Thymus (tissue), 2 donors: ENCODE results near the gene DDT. TPM values are rescaled to one million over a fixed set of nuclear protein-coding genes. Genes with fewer than 3 reads are reported as not detected.

Experiments
- polyA plus RNA-seq: library from polyadenylated mRNA; stranded (reverse); fragments of 200-250 nt; gene quantifications from one replicate; pipeline ENCODE4 v1.2.3, GENCODE V29; 2013
- total RNA-seq: library from RNA; stranded (reverse); fragments of 120-200 nt; gene quantifications from one replicate; pipeline ENCODE4 v1.2.4, GENCODE V29; 2013
- donor health status: healthy.

The DDT gene
- total and polyA plus RNA-seq, 2 donors = 95.7 to 111 TPM

Other genes starting within 250 kb of the DDT start
- 1.4 TPM for gene ZNF70, start 223.3 kb downstream of the DDT start, total RNA-seq
- 1.7 TPM for gene ZNF70, start 223.3 kb downstream of the DDT start, polyA plus RNA-seq
- gene VPREB3, start 220.0 kb downstream of the DDT start, total RNA-seq = 1.3 TPM
- 11.4 TPM for gene VPREB3, start 220.0 kb downstream of the DDT start, polyA plus RNA-seq
- gene C22orf15, start 211.5 kb downstream of the DDT start, total RNA-seq = 3.3 TPM
- gene C22orf15, start 211.5 kb downstream of the DDT start, polyA plus RNA-seq = 1.3 TPM
- gene CHCHD10, start 206.5 kb downstream of the DDT start, total RNA-seq = 20.0 TPM
- 64.0 TPM for gene CHCHD10, start 206.5 kb downstream of the DDT start, polyA plus RNA-seq
- 3.9 TPM for gene MMP11, start 201.6 kb downstream of the DDT start, total RNA-seq
- 3.8 TPM for gene MMP11, start 201.6 kb downstream of the DDT start, polyA plus RNA-seq
- 72.0 TPM for gene SMARCB1, start 187.5 kb downstream of the DDT start, total RNA-seq
- 35.3 TPM for gene SMARCB1, start 187.5 kb downstream of the DDT start, polyA plus RNA-seq
- gene DERL3, start 135.4 kb downstream of the DDT start, total RNA-seq = 2.9 TPM
- gene DERL3, start 135.4 kb downstream of the DDT start, polyA plus RNA-seq = 2.5 TPM
- gene SLC2A11, start 116.6 kb downstream of the DDT start, total RNA-seq = 4.3 TPM
- 8.8 TPM for gene SLC2A11, start 116.6 kb downstream of the DDT start, polyA plus RNA-seq
- gene MIF, start 80.1 kb downstream of the DDT start, total RNA-seq = 400 TPM
- gene MIF, start 80.1 kb downstream of the DDT start, polyA plus RNA-seq = 363 TPM
- gene GSTT2B, start 13.2 kb downstream of the DDT start, total RNA-seq = 1.1 TPM
- 12.8 TPM for gene GSTT2B, start 13.2 kb downstream of the DDT start, polyA plus RNA-seq
- 1.3 TPM for gene DDTL, start 7.6 kb downstream of the DDT start, total RNA-seq
- 3.1 TPM for gene DDTL, start 7.6 kb downstream of the DDT start, polyA plus RNA-seq
- not detected for gene GSTT2, start 5.7 kb upstream of the DDT start, total RNA-seq
- gene GSTT2, start 5.7 kb upstream of the DDT start, polyA plus RNA-seq = 3.3 TPM
- gene GSTT4, start 31.0 kb upstream of the DDT start, total RNA-seq = not detected
- gene GSTT4, start 31.0 kb upstream of the DDT start, polyA plus RNA-seq = not detected
- 34.3 TPM for gene CABIN1, start 36.9 kb upstream of the DDT start, total RNA-seq
- gene CABIN1, start 36.9 kb upstream of the DDT start, polyA plus RNA-seq = 59.7 TPM
- gene SUSD2, start 207.0 kb upstream of the DDT start, total RNA-seq = 0.33 TPM
- 4.1 TPM for gene SUSD2, start 207.0 kb upstream of the DDT start, polyA plus RNA-seq